Measurements from ENCODE around the gene TOR1A.

The TOR1A gene

DNA sequence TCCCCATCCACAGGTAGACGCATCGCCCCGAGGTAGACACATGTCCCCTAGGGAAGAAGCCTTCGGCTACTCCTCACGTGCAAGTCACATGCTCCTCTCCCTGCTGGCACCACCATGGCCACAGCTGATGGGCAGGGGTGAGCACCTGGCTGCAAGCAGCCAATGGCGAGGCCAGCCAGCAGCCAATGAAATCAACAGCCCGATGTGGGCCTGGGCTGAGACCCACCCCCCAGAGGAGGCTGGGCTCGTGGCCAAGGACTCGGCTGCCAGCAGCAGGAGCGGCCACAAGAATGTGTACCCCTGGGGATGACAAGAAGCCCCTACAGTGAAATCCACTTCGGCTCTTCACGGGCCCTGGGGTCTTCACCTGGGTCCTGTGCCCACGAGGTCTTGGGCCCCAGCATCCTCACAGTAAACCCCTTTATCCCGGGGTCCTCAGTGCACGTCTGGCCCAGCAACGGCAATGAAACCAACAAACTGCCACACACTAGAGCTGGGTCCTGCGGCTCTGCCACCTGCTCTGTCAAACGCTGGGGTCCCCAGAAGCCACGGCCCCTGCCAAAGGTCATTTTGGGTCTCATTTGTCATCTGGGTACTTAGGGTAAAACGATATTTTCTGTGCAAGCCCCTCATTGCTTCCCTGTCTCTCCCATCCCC lies 49.0 kb downstream of the TOR1A start:
- H3K27ac Mint-ChIP-seq: no peak overlapping the region
- no peak overlapping the region for H3K4me3 Mint-ChIP-seq
- no peak for DNase-seq
- H3K27me3 Mint-ChIP-seq: peaks cover 9% of the 10 kb centered on the region
- peaks cover 12% of the 10 kb centered on the region for H3K4me1 Mint-ChIP-seq (ENCODE audit: low read depth)
- no peaks in the 10 kb centered on the region for H3K36me3 Mint-ChIP-seq (ENCODE audit: low read depth)
- H3K9me3 Mint-ChIP-seq: no peaks in the 10 kb centered on the region

DNA sequence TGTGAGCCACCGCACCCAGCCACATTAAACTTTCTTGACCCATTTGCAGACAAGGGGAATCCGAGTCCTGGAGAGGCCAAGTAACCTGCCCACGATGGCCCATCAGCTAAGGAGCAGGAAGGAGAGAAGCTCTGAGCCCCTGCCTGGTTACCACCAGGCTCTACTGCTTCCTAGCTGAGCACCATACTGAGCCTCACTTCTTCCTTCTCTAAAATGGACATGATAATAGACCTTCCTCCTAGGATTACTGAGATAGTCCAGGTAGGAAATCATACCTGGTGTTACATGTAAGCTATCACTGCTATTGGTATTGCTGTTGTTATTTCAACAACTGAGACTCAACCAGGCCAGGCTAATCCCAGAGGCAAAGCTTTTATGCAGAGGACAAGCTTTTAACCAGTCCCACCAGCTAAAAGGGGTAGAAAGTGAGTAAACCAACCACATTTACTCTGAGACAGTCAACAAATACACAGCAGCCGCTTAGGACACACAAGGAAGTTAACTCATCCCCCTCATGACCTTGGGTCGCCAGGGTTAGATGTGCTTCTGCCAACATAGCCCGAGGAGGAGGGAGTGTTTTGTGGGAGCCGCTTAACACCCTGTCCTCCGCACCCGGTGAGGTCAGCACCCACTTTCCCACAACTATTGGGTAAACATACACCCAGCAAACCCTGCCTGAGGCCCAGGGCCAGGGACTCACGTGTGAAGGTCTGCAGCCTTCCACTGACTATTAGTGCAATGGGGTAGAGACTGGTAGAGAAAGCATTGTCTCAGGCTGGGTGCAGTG lies 50.5 kb downstream of the TOR1A start:
- Mint-ChIP-seq H3K4me3 (no peak overlapping the region), H3K27ac (no peak overlapping the region), H3K27me3 (peaks cover 9% of the 10 kb centered on the region), H3K4me1 (ENCODE audit: low read depth) (peaks cover 12% of the 10 kb centered on the region), H3K36me3 (ENCODE audit: low read depth) (no peaks in the 10 kb centered on the region), H3K9me3 (no peaks in the 10 kb centered on the region)
- DNase-seq: no peak

GRCh38 chr9:129770741-129771140 lies 53.2 kb downstream of the TOR1A start:
- DNase-seq: no peak
- H3K9me3 Mint-ChIP-seq: no peaks in the 10 kb centered on the region
- H3K27me3 Mint-ChIP-seq: no peaks in the 10 kb centered on the region
- H3K27ac Mint-ChIP-seq: no peak overlapping the region
- no peaks in the 10 kb centered on the region for H3K36me3 Mint-ChIP-seq (ENCODE audit: low read depth)
- no peaks in the 10 kb centered on the region for H3K4me1 Mint-ChIP-seq (ENCODE audit: low read depth)
- H3K4me3 Mint-ChIP-seq: no peak overlapping the region

GRCh38 chr9:129769669-129770068 lies 54.3 kb downstream of the TOR1A start:
- Mint-ChIP-seq H3K4me3 (no peak overlapping the region), H3K36me3 (ENCODE audit: low read depth) (no peaks in the 10 kb centered on the region), H3K4me1 (ENCODE audit: low read depth) (no peaks in the 10 kb centered on the region), H3K27me3 (no peaks in the 10 kb centered on the region), H3K9me3 (no peaks in the 10 kb centered on the region), H3K27ac (no peak overlapping the region)
- no peak for DNase-seq

DNA sequence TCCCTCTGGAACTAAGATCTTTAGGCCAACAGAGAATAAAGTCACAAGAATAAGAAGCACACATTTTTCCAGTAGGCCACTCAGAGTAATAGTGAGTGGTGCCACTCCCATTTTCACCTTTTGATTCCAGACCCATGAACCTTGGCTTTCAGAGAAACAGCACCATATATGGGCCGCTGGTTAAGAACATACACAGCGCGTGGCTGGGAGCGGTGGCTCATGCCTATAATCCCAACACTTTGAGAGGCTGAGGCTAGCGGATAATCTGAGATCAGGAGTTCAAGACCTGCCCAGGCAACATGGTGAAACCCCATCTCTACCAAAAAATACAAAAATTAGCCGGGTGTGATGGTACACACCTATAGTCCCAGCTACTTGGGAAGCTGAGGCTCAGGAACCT lies 55.5 kb downstream of the TOR1A start:
- H3K4me3 Mint-ChIP-seq: no peak overlapping the region
- no peaks in the 10 kb centered on the region for H3K36me3 Mint-ChIP-seq (ENCODE audit: low read depth)
- no peak for DNase-seq
- no peaks in the 10 kb centered on the region for H3K4me1 Mint-ChIP-seq (ENCODE audit: low read depth)
- no peaks in the 10 kb centered on the region for H3K9me3 Mint-ChIP-seq
- no peak overlapping the region for H3K27ac Mint-ChIP-seq
- no peaks in the 10 kb centered on the region for H3K27me3 Mint-ChIP-seq

- H3K27ac Mint-ChIP-seq: no peak overlapping the region
- H3K9me3 Mint-ChIP-seq: no peaks in the 10 kb centered on the region
- H3K36me3 Mint-ChIP-seq (ENCODE audit: low read depth): no peaks in the 10 kb centered on the region
- no peak overlapping the region for H3K4me3 Mint-ChIP-seq
- no peaks in the 10 kb centered on the region for H3K27me3 Mint-ChIP-seq
- no peaks in the 10 kb centered on the region for H3K4me1 Mint-ChIP-seq (ENCODE audit: low read depth)
- DNase-seq: no peak
Observed at GRCh38 chr9:129765764-129766317, 58.1 kb downstream of the TOR1A start.

DNA sequence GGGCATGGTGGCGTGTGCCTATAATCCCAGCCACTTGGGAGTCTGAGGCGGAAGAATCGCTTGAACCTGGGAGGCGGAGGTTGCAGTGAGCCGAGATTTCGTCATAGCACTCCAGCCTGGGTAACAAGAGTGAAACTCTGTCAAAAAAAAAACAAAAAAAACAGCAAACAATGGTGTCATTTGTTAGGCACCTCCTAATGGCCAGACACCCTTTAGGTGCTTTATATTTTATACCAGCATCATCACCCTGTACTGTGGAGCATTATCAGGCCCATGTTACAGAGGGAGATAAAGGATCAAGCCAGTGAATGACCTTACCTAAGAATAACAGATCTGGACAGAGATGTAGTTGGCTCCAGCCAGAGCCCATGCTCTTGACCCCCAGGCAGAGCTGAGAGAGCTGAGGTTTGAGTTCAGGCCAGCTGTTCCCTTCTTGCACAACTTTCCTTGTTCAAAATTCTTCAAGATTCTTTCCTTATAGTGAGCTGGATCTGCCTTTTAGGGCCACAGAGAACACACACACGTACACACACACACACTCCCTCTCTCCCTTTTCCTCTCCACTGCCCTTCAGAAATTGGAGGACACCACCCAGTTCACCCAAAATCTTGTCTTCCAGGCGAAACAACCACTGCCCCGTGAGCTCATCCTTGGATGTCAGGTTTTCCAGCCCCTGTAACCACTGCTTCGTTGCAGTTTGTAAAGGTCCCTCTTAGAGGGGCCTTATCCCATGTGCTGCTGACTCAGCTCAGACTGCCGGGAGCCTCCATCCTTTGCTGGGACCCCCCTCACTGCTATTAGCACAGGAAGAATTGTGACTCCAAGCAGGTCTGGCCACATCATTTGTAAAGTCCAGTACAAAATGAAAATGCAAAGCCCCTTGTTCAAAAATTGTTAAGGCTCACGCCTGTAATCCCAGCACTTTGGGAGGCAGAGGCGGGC lies 60.7 kb downstream of the TOR1A start:
- Mint-ChIP-seq H3K4me3 (no peak overlapping the region), H3K9me3 (no peaks in the 10 kb centered on the region), H3K27me3 (no peaks in the 10 kb centered on the region), H3K27ac (no peak overlapping the region), H3K4me1 (ENCODE audit: low read depth) (no peaks in the 10 kb centered on the region), H3K36me3 (ENCODE audit: low read depth) (no peaks in the 10 kb centered on the region)
- DNase-seq: no peak
